Measurements from ENCODE around the gene TP53BP1. TPM values are rescaled to one million over a fixed set of nuclear protein-coding genes. Genes with fewer than 3 reads are reported as not detected.

The TP53BP1 gene
- total RNA-seq, 1 donor from 2014 or later: 16.5 TPM

Other genes with a start within 250 kb of the TP53BP1 start
- gene TGM5, start 226.2 kb downstream of the TP53BP1 start, total RNA-seq: 13.5 TPM
- gene TGM7, start 190.9 kb downstream of the TP53BP1 start, total RNA-seq: 0.40 TPM
- 7.8 TPM for gene LCMT2, start 162.6 kb downstream of the TP53BP1 start, total RNA-seq
- 15.4 TPM for gene ZSCAN29, start 122.1 kb downstream of the TP53BP1 start, total RNA-seq
- gene TUBGCP4, start 122.1 kb downstream of the TP53BP1 start, total RNA-seq: 10.7 TPM
- 0.76 TPM for gene MAP1A, start 24.5 kb upstream of the TP53BP1 start, total RNA-seq
- gene PPIP5K1, start 97.1 kb upstream of the TP53BP1 start, total RNA-seq: 27.3 TPM
- 50.7 TPM for gene CKMT1B, start 100.9 kb upstream of the TP53BP1 start, total RNA-seq
- gene STRC, start 125.6 kb upstream of the TP53BP1 start, total RNA-seq: not detected
- gene CATSPER2, start 155.7 kb upstream of the TP53BP1 start, total RNA-seq: 3.5 TPM
- 63.2 TPM for gene CKMT1A, start 200.7 kb upstream of the TP53BP1 start, total RNA-seq

Measured in esophagus mucosa (tissue), 1 donor.